ENCODE data around the gene FRMPD4.

DNA sequence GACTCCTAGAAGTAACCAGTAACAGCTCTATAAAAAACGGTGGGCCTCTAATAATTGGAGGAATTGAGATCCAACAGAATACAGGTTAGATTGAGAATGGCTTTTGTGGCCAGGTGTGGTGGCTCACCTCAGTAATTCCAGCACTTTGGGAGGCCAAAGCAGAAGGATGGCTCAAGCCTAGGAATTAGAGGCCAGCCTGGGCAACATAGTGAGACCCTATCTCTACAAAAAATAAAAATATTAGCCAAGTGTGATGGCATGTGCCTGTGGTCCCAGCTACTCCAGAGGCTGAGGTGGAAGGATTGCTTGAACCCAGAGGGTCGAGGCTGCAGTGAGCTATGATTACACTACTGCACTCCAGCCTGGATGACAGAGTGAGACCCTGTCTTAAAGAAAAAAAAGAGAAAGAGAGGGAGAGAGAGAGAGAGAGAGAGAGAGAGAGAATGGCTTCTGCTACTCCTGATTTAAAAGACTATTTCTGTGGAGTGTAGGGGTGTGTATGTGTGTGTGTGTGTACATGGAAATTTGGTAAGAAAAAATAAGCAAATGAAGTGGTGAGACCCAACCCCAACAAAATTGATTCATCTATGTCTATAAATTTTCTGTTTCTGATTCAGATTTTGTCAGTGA lies 89.3 kb downstream of the FRMPD4 start:
- TF ChIP-seq, protein P1, sequence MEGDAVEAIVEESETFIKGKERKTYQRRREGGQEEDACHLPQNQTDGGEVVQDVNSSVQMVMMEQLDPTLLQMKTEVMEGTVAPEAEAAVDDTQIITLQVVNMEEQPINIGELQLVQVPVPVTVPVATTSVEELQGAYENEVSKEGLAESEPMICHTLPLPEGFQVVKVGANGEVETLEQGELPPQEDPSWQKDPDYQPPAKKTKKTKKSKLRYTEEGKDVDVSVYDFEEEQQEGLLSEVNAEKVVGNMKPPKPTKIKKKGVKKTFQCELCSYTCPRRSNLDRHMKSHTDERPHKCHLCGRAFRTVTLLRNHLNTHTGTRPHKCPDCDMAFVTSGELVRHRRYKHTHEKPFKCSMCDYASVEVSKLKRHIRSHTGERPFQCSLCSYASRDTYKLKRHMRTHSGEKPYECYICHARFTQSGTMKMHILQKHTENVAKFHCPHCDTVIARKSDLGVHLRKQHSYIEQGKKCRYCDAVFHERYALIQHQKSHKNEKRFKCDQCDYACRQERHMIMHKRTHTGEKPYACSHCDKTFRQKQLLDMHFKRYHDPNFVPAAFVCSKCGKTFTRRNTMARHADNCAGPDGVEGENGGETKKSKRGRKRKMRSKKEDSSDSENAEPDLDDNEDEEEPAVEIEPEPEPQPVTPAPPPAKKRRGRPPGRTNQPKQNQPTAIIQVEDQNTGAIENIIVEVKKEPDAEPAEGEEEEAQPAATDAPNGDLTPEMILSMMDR (conservative IDR thresholded peaks at IDR 0.05), result no peak
- TF ChIP-seq ZFX (IDR thresholded peaks at IDR 0.05), result no peak
